GM18520 (cell line): Measurements from ENCODE around the gene CACNA1B.

Experiments
- ATAC-seq: cut with Tn5 transposase; IDR thresholded peaks from one replicate; pipeline ENCODE4 v1.9.1; 2021; ENCODE audit not compliant: unreplicated experiment

CACNA1B gene

GRCh38 chr9:137918331-137919094, 40.9 kb downstream of the CACNA1B start:
- ATAC-seq = no peak

- no peak for ATAC-seq
These were observed 41.5 kb downstream of the CACNA1B start for GRCh38 chr9:137919095-137919465.

- no peak for ATAC-seq
These were observed 42.1 kb downstream of the CACNA1B start for GRCh38 chr9:137919649-137920141.

DNA sequence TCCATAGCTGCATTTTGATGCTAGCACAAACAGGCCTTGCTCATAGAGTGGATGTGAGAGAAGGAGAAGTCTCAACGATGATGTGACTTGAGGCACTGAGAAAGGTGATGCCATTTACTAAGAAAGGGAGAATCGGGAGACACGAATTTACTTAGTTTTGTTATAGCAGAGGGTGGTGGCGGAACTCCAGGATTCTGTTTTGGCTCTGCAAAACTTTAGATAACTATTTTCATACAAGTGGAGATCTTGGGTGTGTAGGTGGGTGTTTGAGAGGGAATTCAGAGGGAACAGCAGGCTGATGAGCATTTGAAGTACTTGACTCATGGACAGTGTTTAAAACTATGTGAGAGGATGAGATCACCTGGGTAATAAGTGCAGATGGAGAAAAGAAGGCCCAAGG, 43.2 kb downstream of the CACNA1B start:
- ATAC-seq = no peak

DNA sequence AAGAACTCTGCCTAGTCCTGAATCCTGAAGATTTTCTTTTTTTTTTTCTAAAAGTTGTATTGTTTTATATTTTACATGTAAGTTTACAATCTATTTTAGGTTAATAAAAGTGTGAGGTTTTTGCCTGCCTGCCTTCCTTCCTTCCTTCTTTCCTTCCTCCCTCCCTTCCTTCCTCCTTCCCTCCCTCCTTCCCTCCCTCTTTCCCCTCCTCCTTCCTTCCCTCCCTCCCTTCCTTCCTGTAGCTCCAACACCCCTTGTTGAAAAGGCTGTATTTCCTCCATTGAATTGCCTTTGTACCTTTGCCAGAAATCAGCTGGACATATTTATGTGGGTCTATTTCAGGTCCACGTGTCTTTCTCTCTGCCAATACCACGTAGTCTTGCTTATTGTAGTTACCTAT, 46.6 kb downstream of the CACNA1B start:
- ATAC-seq = no peak

DNA sequence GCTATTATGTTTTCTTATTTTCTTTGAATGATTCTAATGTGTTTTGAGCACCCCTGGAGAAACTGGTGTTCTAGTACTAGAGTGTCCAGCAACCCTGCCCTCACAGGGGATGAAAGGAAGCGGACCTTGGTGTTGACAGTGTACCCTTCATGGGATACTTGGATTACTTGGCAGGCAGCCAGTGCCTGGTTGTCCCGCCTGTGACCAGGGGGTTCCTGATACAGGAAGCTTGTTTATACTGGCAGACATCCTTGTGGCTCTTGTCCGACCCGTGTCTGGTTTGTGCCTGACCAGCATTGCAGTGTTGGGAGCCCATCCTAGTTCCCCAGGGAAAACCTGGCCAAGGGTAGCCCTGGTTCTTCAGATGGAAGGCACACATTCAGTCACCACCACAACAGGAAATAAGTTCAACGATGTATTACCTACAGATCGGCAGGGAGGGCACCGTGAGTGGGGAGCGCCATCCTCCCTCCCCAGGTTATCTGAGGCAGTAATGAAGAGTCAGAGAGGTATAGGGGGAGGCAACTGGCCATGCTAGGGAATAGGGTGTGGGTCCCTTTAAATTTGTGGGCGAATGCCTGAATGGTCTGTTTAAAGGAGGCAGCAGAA, 47.3 kb downstream of the CACNA1B start:
- ATAC-seq = no peak

DNA sequence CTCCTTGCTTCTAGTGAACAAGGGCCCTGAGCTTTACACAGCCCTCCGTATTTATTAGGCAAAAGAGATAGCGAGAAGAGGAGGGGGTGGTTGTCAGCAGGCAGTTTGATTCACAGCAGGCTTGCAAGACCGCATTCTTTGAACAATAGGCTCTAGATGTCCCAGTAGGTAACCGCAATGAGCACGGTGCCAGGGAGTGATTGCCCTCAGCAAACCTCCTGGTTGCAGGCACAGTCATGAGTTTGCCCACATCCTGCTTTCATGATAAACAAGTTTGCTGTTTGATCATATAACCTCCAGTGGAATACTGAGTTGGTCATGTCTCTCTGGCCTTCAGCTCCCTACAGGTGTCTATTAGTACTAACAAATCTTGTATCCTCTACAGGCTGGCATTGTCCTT, 66.1 kb downstream of the CACNA1B start:
- no peak for ATAC-seq

- ATAC-seq = no peak
These were observed 68.0 kb downstream of the CACNA1B start for GRCh38 chr9:137945581-137945980.

- no peak for ATAC-seq
These were observed 69.4 kb downstream of the CACNA1B start for GRCh38 chr9:137946993-137947392.

GRCh38 chr9:137948642-137949041, 71.1 kb downstream of the CACNA1B start:
- no peak for ATAC-seq

DNA sequence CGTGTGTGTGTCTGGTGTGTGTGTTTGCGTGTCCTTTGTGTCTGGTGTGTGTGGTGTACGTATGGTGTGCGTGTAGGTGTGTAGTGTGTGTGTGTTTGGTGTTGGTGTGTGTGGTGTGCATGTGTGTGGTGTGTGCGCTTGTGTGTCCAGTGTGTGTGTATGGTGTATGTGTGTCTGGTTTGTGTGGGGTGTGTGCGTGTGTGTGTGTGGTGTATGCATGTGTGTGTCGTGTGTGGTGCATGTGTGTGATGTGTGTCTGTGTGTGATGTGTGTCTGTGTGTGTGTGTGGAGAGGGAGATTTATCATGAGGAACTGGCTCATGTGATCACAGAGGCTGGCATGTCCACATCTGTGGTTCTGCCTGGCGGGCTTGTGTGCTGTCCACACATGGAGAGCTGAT, 71.7 kb downstream of the CACNA1B start:
- no peak for ATAC-seq

DNA sequence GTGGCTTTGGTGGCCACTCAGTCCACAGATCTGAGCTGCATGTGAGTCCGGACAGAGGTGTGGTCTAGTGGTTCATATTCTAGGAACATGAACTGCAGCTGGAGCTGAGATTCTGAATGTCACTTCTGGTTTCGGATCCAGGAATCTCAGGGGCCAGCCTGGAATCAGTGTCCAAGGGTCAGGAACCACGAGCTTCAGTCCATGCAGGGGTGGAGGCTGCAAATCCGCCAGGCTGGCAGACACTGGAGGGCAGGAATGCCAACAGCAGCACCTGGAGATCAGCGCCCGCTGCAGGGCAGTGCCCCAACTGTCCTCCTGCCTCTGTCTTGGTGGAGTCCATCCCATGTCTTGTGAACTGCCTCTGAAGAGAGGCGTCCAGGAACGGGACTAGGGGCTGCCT, 73.5 kb downstream of the CACNA1B start:
- no peak for ATAC-seq

GRCh38 chr9:137951597-137952490, 74.3 kb downstream of the CACNA1B start:
- no peak for ATAC-seq

DNA sequence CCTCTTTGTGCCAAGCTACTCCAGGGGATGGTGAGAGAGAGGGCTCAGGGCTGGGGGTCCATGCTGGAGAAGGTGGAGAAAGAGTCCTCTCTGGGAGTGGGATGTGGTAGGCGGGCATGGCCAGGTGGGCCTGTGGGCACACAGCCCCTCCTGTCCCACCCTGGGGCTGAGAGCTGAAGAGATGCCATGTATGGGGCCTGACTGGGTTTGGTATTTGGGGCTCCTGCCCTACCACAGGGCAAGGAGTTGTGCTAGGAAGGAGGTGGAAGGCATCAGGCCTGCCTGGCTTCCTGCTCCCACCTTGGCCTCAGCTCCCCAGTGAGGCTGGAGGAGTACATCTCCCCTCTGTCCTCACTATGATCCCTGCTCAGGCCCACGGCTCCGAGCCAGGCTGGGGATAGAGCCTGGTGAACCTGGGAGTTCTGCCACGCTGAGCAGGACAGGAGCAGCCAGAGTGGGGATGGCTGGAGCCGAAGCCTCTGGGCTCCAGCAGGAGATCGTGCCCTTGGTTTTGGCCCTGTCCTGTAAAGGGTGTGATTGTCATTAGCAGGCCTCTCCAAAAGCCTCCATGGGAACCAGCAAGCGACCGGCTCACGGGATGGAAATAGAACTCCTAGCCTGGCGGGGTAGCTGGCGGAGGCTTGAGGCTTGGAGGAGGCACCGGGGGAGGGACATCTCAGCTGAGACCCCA, 75.5 kb downstream of the CACNA1B start:
- ATAC-seq = no peak

DNA sequence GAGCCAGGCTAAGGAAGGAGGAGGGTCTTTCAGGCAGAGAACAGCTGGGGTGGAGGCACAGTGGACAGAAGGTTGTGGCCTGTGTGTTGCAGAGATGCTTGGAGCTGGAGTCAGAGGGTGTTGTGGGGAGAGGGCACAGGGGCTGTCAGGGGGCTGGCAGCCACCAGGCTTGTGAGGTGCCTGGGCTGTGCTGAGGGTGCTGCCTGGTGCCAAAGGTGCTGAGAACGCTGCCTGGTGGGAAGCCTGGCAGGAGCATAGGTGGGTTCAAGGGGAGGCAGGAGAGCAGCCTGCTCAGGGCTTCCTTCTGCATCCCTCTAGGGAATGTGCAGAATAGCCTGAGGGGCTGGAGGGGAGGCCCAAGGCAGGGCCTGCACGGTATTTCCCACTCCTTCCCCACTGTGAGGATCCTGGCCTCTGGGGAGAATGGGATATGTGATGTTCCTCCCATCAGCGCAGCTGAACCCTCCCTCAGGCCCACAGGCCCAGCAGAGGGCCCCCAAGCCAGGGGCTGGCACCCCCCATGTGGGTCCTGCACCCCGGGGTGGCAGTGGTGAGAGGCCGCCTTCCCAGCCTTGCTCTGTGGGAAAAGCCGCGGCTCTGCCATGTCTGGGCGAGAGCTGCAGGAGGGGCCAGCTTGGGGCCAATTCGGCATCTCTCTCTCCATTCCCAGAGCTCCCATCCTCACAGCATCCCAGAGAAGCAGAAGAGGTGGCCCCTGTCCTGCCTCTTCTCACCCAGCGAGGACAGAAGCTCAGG, 76.3 kb downstream of the CACNA1B start:
- ATAC-seq = no peak

GRCh38 chr9:137955224-137955570, 77.6 kb downstream of the CACNA1B start:
- ATAC-seq = no peak

GRCh38 chr9:137955586-137955985, 78.0 kb downstream of the CACNA1B start:
- ATAC-seq = no peak

- ATAC-seq = no peak
These were observed 78.5 kb downstream of the CACNA1B start for GRCh38 chr9:137956039-137956438.

DNA sequence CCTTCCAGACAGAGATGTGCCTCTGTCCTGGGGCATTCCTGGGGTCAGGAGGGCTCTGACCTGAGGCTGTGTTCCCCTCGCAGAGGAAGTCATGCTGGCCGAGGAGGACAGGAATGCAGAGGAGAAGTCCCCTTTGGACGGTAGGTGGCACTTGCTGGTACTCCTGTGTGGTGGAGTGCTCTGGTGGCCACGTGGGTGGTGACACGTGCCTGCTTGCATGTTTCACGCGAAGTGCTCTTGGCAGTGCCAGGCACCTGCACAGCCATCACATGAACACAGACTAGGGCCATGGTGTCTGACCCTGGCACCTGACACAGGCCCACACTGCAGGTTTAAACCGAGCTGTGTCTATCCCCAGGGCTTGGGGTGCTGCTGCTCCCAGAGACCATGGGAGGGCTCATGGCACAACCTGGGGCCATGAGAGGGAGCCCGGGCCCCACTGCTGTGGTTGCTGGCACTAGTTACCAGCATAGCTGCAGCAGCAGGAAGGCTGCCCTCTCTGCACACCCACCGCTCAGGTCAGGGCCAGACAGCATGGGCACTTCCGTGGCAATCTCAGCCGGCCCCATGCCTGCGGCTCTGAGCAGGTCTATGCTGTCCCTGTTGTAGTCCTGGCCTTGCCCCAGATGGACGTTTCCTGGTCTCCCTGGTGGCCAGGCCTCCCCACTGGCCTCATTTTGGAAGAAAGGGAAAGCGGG, 79.3 kb downstream of the CACNA1B start:
- ATAC-seq = no peak
